Ovary (tissue), 3 donors: ENCODE results near the gene LRP1B.

ENCODE experiments used
- CTCF ChIP-seq, 3 donors: fragments of 450-650 bp in 2 of 3; fragments of 200-600 bp in 1 of 3; IDR thresholded peaks; one replicate each; pipeline versions ENCODE4 v1.5.1 to v1.8.0; 2016 to 2022; ENCODE audit warnings: antibody characterized with exemption in 3 of 3, mild to moderate bottlenecking in 1 of 3
- EP300 ChIP-seq: sonication (generic); formaldehyde crosslinking; IDR thresholded peaks from one replicate; pipeline ENCODE4 v1.6.1; 2017; ENCODE audit warnings: antibody characterized with exemption
- POLR2A ChIP-seq: fragments of 450-650 bp; IDR thresholded peaks from one replicate; pipeline ENCODE4 v1.6.1; 2017; ENCODE audit warnings: antibody characterized with exemption, mild to moderate bottlenecking, moderate library complexity
- donor health status: DM: no; HTN: no; CAD: no.

- TF ChIP-seq CTCF (IDR thresholded peaks at IDR 0.05) (no peak), POLR2A (no peak), EP300 (no peak)
These were observed 1747.0 kb downstream of the LRP1B start for GRCh38 chr2:140383781-140384180.
